MM.1S (cell line): Measurements from ENCODE around the gene NXF1.

Experiments used
- DNase-seq: peaks from one replicate; pipeline ENCODE4 v3.0.0-alpha.2; 2015
- H2AFZ ChIP-seq: fragments of 300-600 bp; sonication (generic); 2 replicates; pipeline ENCODE4 v1.6.0; 2016; ENCODE audit warnings: antibody characterized with exemption, low read length
- H3F3A ChIP-seq: fragments of 300-600 bp; sonication (generic); 2 replicates; pipeline ENCODE4 v1.6.1; 2016; ENCODE audit warnings: mild to moderate bottlenecking, antibody characterized with exemption, low read length, moderate library complexity, mixed read lengths; ENCODE audit not compliant: insufficient read depth
- H3K27ac ChIP-seq: fragments of 300-600 bp; sonication (generic); 2 replicates; pipeline ENCODE4 v1.5.1; 2016; ENCODE audit warnings: mild to moderate bottlenecking, low read length
- H3K27me3 ChIP-seq: fragments of 300-600 bp; sonication (generic); replicated peaks from 2 replicates; pipeline ENCODE4 v1.6.0; 2016; ENCODE audit warnings: low read length; ENCODE audit not compliant: insufficient read depth
- H3K36me3 ChIP-seq: fragments of 300-600 bp; sonication (generic); replicated peaks from 2 replicates; pipeline ENCODE4 v1.6.1; 2016; ENCODE audit warnings: mild to moderate bottlenecking, low read length, mixed read lengths; ENCODE audit not compliant: insufficient read depth
- H3K4me1 ChIP-seq: fragments of 300-600 bp; sonication (generic); 2 replicates; pipeline ENCODE4 v1.6.1; 2016; ENCODE audit warnings: low read length, mixed read lengths
- H3K4me2 ChIP-seq: fragments of 300-600 bp; sonication (generic); 2 replicates; pipeline ENCODE4 v1.6.0; 2016; ENCODE audit warnings: low read depth, low read length
- H3K4me3 ChIP-seq: fragments of 300-600 bp; sonication (generic); 2 replicates; pipeline ENCODE4 v1.5.1; 2016; ENCODE audit warnings: low read length, mixed read lengths
- H3K79me2 ChIP-seq: fragments of 300-600 bp; sonication (generic); 2 replicates; pipeline ENCODE4 v1.6.1; 2016; ENCODE audit warnings: mixed run types, low read length, mixed read lengths
- H3K9ac ChIP-seq: fragments of 300-600 bp; sonication (generic); 2 replicates; pipeline ENCODE4 v1.6.1; 2016; ENCODE audit warnings: low read length, mixed read lengths
- H3K9me2 ChIP-seq: fragments of 300-600 bp; sonication (generic); replicated peaks from 2 replicates; pipeline ENCODE4 v1.6.1; 2016; ENCODE audit warnings: mild to moderate bottlenecking, low read length, mixed read lengths; ENCODE audit not compliant: insufficient read depth
- H3K9me3 ChIP-seq: fragments of 300-600 bp; sonication (generic); replicated peaks from 2 replicates; pipeline ENCODE4 v1.6.1; 2016; ENCODE audit warnings: mild to moderate bottlenecking, low read length, mixed read lengths; ENCODE audit not compliant: insufficient read depth
- H4K20me1 ChIP-seq: fragments of 300-600 bp; sonication (generic); 2 replicates; pipeline ENCODE4 v1.6.1; 2016; ENCODE audit warnings: mild to moderate bottlenecking, low read length, moderate library complexity, mixed read lengths; ENCODE audit not compliant: insufficient read depth
- CTCF ChIP-seq: fragments of 300-600 bp; sonication (generic); IDR thresholded peaks from 2 replicates; pipeline ENCODE4 v1.5.1; 2016; ENCODE audit warnings: antibody characterized with exemption, low read length, mixed read lengths
- EZH2 ChIP-seq: fragments of 300-600 bp; sonication (generic); optimal IDR thresholded peaks from 2 replicates; pipeline ENCODE3; 2017; ENCODE audit warnings: low read depth, mild to moderate bottlenecking, antibody characterized with exemption, low read length, mixed read lengths
- EZH2phosphoT487 ChIP-seq: fragments of 300-600 bp; sonication (generic); IDR thresholded peaks from 2 replicates; pipeline ENCODE4 v1.6.1; 2018; ENCODE audit warnings: antibody characterized with exemption, low read length

The NXF1 gene

GRCh38 chr11:62847767-62848314 lies 42.6 kb upstream of the NXF1 start:
- H3K4me2 ChIP-seq: no peak overlapping the region
- no peaks in the 10 kb centered on the region for H3K9me2 ChIP-seq
- H3K9me3 ChIP-seq: no peaks in the 10 kb centered on the region
- H3K27ac ChIP-seq: no peak overlapping the region
- H3K36me3 ChIP-seq: peaks cover 4% of the 10 kb centered on the region
- H3K4me3 ChIP-seq: no peak overlapping the region
- no peaks in the 10 kb centered on the region for H3K27me3 ChIP-seq
- H2AFZ ChIP-seq: no peak overlapping the region
- H3K9ac ChIP-seq: no peak overlapping the region
- H3K79me2 ChIP-seq: peaks cover 2% of the 10 kb centered on the region; the same call in 1 of the 2 replicates
- peaks cover 13% of the 10 kb centered on the region for H4K20me1 ChIP-seq
- peaks cover 11% of the 10 kb centered on the region for H3K4me1 ChIP-seq
- H3F3A ChIP-seq: peaks cover 38% of the 10 kb centered on the region
- DNase-seq: no peak
- no peak for TF ChIP-seq EZH2phosphoT487
- no peak for TF ChIP-seq CTCF
- no peak for TF ChIP-seq EZH2

GRCh38 chr11:62846177-62846576 lies 40.9 kb upstream of the NXF1 start:
- no peaks in the 10 kb centered on the region for H3K36me3 ChIP-seq
- no peak overlapping the region for H3K4me3 ChIP-seq
- TF ChIP-seq EZH2phosphoT487 (no peak), CTCF (no peak), EZH2 (no peak)
- no peak overlapping the region for H2AFZ ChIP-seq
- no peaks in the 10 kb centered on the region for H3K9me3 ChIP-seq
- H3K27ac ChIP-seq: no peak overlapping the region
- no peak overlapping the region for H3K9ac ChIP-seq
- no peaks in the 10 kb centered on the region for H3K9me2 ChIP-seq
- H3K27me3 ChIP-seq: no peaks in the 10 kb centered on the region
- peaks cover 12% of the 10 kb centered on the region for H3K4me1 ChIP-seq
- no peak overlapping the region for H3K4me2 ChIP-seq
- no peak for DNase-seq
- no peaks in the 10 kb centered on the region for H3K79me2 ChIP-seq
- H3F3A ChIP-seq: peaks cover 27% of the 10 kb centered on the region
- no peaks in the 10 kb centered on the region for H4K20me1 ChIP-seq

- H3K9me2 ChIP-seq: no peaks in the 10 kb centered on the region
- no peaks in the 10 kb centered on the region for H3K36me3 ChIP-seq
- H3K4me2 ChIP-seq: no peak overlapping the region
- no peak overlapping the region for H3K27ac ChIP-seq
- no peaks in the 10 kb centered on the region for H3K9me3 ChIP-seq
- no peaks in the 10 kb centered on the region for H4K20me1 ChIP-seq
- H3F3A ChIP-seq: peaks cover 26% of the 10 kb centered on the region
- TF ChIP-seq CTCF (no peak), EZH2phosphoT487 (no peak), EZH2 (no peak)
- H3K4me1 ChIP-seq: peaks cover 10% of the 10 kb centered on the region
- H2AFZ ChIP-seq: no peak overlapping the region
- no peak for DNase-seq
- H3K4me3 ChIP-seq: no peak overlapping the region
- no peak overlapping the region for H3K9ac ChIP-seq
- H3K27me3 ChIP-seq: no peaks in the 10 kb centered on the region
- peaks cover 3% of the 10 kb centered on the region for H3K79me2 ChIP-seq
These were observed 38.9 kb upstream of the NXF1 start for GRCh38 chr11:62844154-62844553.
